GM19468 (cell line): ENCODE data around the gene NAALADL2.
"Not testable (repeated sequence)": the region's sequence is repeated elsewhere in the genome, so short reads cannot be mapped to it uniquely, and the experiment has no call there.

Experiments used
- ATAC-seq: cut with Tn5 transposase; IDR thresholded peaks from one replicate; pipeline ENCODE4 v1.9.1; 2021; ENCODE audit warnings: mild to moderate bottlenecking, moderate library complexity, moderate number of reproducible peaks; ENCODE audit not compliant: unreplicated experiment; ENCODE audit errors: extremely low read depth

The NAALADL2 gene

GRCh38 chr3:175746308-175746707, 887.2 kb downstream of the NAALADL2 start:
- ATAC-seq = no peak

GRCh38 chr3:175748087-175748730, 889.1 kb downstream of the NAALADL2 start:
- ATAC-seq = no peak

GRCh38 chr3:175749981-175750380, 890.8 kb downstream of the NAALADL2 start:
- ATAC-seq = no peak

- no peak for ATAC-seq
These were observed 892.0 kb downstream of the NAALADL2 start for GRCh38 chr3:175751089-175751488.

- no peak for ATAC-seq
These were observed 904.8 kb downstream of the NAALADL2 start for GRCh38 chr3:175763948-175764347.

- ATAC-seq = no peak
These were observed 905.6 kb downstream of the NAALADL2 start for GRCh38 chr3:175764722-175765121.

GRCh38 chr3:175770426-175770825, 911.3 kb downstream of the NAALADL2 start:
- ATAC-seq = no peak

GRCh38 chr3:175777495-175777894, 918.4 kb downstream of the NAALADL2 start:
- ATAC-seq = no peak

- no peak for ATAC-seq
These were observed 918.8 kb downstream of the NAALADL2 start for GRCh38 chr3:175777965-175778364.

GRCh38 chr3:175778994-175779393, 919.9 kb downstream of the NAALADL2 start:
- no peak for ATAC-seq

GRCh38 chr3:175787109-175787508, 928.0 kb downstream of the NAALADL2 start:
- not testable (repeated sequence) for ATAC-seq

GRCh38 chr3:175792245-175792644, 933.1 kb downstream of the NAALADL2 start:
- ATAC-seq = no peak

- no peak for ATAC-seq
These were observed 939.2 kb downstream of the NAALADL2 start for GRCh38 chr3:175798326-175798725.

GRCh38 chr3:175805825-175806224, 946.7 kb downstream of the NAALADL2 start:
- no peak for ATAC-seq

GRCh38 chr3:175807175-175807574, 948.0 kb downstream of the NAALADL2 start:
- ATAC-seq = no peak

GRCh38 chr3:175818811-175819464, 959.8 kb downstream of the NAALADL2 start:
- peak; percentile 47 for ATAC-seq

- ATAC-seq = not testable (repeated sequence)
These were observed 963.8 kb downstream of the NAALADL2 start for GRCh38 chr3:175822766-175823491.

GRCh38 chr3:175825016-175825580, 966.0 kb downstream of the NAALADL2 start:
- not testable (repeated sequence) for ATAC-seq

- ATAC-seq = no peak
These were observed 967.6 kb downstream of the NAALADL2 start for GRCh38 chr3:175826759-175827158.

- not testable (repeated sequence) for ATAC-seq
These were observed 970.7 kb downstream of the NAALADL2 start for GRCh38 chr3:175829809-175830208.

GRCh38 chr3:175835763-175836162, 976.6 kb downstream of the NAALADL2 start:
- ATAC-seq = not testable (repeated sequence)
